Astrocyte of the hippocampus (primary cell): Measurements from ENCODE around the gene CD55.
"Not testable (repeated sequence)": the region's sequence is repeated elsewhere in the genome, so short reads cannot be mapped to it uniquely, and the experiment has no call there.

Source experiments
- DNase-seq: peaks from one replicate; pipeline ENCODE4 v3.0.0; 2011; ENCODE audit warnings: low read depth, low spot score

Gene CD55

DNA sequence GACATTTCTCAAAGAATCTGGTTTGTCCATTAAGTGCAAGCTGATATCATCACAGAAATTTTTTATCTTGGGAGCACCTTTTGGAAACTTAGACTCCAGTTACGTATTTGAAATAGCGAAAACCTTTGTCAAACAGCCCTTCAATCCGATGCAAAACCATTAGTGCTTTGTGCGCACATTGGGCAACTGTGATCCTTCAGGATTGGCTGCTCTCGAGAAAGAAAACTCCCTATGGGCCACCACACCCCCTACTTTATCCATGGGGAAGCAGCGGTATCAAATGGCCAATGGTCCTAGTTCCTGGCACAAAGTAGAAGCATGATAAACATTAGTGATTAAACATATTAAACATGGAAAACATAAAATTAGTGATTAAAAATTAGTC lies 16.0 kb upstream of the CD55 start:
- no peak for DNase-seq

GRCh38 chr1:207306023-207306422 lies 15.5 kb upstream of the CD55 start:
- DNase-seq: no peak

- no peak for DNase-seq
Observed at GRCh38 chr1:207306603-207307002, 14.9 kb upstream of the CD55 start.

DNA sequence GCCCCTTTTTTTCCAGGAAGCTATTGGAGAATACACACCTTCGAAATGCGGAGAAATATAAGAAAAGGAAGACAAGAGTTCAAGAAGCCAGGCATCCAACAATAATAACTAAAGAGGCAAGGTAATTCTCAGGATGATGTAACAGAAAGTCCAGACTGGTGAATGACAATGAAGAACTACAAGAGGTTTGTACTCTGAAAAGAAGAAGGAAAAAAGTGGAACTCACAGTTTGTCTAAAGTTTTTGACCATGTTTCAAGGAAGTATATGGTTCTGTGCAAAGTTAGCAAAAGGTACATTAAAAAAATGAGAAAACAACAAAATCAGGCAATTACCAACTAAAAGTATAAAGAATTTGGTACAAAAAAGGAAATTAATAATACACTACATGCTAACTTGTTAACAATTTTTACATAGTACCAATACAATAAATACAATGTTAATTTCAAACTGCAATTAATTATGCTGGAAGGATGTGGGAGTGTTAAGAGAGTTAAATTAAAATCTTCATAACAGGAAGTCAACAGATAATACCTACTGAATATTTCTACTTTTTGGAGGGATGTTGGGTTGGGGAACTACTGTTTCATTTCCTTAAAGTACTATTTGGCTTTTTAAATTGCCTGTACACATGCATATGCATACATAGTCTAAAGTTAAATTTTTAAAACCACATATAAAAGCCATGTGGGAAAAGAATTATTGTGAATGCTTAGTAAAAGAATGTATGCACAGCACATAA lies 12.9 kb upstream of the CD55 start:
- no peak for DNase-seq

DNA sequence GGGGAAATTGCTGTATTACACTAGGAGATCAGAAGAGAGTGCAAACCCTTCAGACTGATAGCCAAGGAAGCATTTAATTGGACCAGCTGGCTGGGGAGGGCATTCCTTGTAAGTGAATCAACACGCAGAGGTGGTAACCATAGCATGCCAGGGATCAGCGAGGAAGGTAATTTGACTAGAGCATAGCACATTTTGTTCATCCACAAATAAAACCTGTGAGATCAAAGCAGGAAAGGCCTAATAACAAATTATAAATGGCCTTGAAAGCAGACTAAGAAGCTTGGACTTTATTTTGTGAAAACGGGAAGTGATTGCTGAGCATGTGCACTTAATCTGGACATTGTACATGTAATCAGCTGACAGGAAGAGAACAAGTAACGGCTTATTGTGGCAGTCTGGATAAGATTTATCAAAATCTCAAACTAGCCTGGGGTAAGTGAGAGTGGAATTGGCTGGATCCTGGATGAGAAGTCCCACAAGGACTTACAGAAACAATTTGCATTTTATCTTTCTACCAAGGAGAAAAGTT lies 11.7 kb upstream of the CD55 start:
- DNase-seq: peak; percentile 89

DNA sequence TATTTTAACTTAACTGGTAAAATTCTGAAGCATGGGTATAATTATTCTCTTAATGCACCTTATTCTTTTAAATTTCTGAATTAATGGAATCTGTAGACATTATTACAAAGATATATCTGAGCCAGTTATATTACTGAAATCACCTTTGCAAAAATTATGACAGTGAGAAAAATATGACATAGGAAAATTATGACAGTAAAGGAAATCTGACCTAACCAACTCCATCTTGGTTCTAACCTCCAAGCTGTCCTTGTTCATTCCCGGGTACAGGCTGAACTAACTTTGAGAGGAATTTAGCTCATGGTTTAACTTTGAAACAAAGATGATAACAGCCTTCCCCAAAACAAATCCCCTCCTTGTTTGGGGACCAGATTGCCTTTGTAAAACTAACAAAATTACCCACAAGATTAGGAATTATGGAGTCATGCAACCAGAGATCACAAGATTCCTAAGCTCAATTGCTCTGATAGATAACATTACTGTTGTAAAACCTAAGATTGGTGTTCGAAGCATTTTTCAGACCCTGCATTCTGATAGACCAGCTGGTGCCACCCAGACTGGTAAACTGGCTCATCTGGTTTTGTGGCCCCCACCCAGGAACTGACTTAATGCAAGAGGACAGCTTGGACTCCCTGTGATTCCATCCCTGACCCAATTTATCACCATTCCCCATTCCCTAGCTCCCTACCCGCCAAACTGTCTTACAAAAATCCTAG lies 9.4 kb upstream of the CD55 start:
- DNase-seq: no peak

- no peak for DNase-seq
Observed at GRCh38 chr1:207312604-207312920, 8.9 kb upstream of the CD55 start.

- no peak for DNase-seq
Observed at GRCh38 chr1:207313131-207313530, 8.3 kb upstream of the CD55 start.

DNA sequence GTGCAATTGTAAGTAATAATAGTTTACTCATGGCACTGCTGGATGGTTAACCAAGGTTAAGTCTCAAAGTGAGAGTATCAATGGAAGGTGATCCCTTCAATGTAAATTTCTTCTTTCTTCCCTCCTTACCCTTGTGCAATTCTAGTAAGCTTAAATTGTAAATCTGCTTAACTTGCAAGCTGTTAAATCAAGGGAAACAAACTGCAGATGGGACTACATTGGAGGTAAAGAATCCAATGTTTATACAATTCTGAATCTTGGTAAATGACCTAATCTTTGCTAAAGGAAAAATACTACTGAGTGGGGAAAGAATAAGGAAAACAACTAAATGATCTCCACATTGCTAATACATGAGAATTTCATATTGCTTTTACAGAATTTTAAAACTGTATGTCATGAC lies 6.7 kb upstream of the CD55 start:
- DNase-seq: no peak

GRCh38 chr1:207315435-207315834 lies 6.0 kb upstream of the CD55 start:
- no peak for DNase-seq

DNA sequence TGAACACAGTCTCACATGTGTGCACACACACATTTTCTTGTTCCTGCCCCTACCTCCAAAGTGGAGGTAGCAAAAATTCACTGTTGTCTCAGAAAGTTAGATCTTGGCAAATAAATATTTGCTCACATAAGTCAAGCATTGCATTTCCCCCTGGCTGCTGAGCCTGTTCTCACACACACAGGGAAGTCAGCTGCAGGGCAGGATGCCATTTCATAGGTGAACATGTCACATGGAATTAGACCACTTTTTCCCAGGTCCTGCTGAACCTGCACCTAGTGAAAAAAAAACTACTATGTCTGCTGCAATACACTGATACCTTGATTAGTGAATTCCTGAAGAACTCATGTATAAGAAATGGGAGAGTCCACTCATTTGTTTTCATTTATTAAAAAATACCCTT lies 5.3 kb upstream of the CD55 start:
- no peak for DNase-seq

- no peak for DNase-seq
Observed at GRCh38 chr1:207316622-207317391, 4.7 kb upstream of the CD55 start.

- no peak for DNase-seq
Observed at GRCh38 chr1:207317561-207317960, 3.9 kb upstream of the CD55 start.

- DNase-seq: no peak
Observed at GRCh38 chr1:207318072-207318619, 3.3 kb upstream of the CD55 start.

- DNase-seq: no peak
Observed at GRCh38 chr1:207319199-207319598, 2.3 kb upstream of the CD55 start.

DNA sequence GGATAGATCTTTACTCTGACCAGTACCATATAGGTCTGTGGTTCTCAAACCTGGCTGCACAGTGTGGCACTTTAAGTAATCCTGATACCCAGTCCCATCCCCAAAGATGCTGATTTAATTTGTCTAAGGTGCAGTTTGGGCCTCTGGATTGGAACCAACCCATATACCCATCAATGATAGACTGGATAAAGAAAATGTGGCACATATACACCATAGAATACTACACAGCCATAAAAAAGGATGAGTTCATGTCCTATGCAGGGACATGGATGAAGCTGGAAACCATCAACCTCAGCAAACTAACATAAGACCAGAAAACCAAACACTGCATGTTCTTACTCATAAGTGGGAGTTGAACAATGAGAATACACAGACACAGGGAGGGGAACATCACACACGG lies 1.4 kb upstream of the CD55 start:
- DNase-seq: not testable (repeated sequence)

DNA sequence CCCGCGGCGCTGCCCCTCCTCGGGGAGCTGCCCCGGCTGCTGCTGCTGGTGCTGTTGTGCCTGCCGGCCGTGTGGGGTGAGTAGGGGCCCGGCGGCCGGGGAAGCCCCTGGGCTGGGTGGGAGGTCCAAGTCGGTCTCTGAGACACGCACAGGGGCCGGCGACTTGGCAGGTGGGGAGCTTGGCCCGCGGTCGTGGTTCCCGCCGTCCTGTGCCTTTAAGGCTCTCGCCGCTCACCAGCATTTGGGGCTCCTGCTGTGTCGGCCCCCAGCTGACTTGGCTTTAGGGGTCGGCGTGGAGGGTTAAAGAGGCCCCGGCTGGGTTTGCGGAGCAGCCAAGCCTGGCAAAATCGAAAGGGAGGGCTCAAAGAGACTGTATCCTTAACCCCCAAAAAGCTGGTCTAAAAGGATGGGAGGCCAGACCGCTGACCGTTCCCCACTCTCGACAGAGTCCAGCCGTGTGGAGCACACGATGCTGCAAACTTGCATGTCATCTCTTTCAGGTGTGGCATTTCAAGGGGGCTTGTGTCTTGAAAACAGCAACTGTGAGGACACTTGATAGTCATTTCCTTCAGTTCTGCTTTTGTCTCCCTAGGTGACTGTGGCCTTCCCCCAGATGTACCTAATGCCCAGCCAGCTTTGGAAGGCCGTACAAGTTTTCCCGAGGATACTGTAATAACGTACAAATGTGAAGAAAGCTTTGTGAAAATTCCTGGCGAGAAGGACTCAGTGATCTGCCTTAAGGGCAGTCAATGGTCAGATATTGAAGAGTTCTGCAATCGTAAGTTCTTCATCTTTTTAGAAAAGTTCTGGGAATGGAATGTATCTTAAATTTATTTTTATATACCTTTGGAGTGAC lies 540 bp downstream of the CD55 start:
- DNase-seq: peak; percentile 36

- no peak for DNase-seq
Observed at GRCh38 chr1:207323425-207324225, 2.1 kb downstream of the CD55 start.

DNA sequence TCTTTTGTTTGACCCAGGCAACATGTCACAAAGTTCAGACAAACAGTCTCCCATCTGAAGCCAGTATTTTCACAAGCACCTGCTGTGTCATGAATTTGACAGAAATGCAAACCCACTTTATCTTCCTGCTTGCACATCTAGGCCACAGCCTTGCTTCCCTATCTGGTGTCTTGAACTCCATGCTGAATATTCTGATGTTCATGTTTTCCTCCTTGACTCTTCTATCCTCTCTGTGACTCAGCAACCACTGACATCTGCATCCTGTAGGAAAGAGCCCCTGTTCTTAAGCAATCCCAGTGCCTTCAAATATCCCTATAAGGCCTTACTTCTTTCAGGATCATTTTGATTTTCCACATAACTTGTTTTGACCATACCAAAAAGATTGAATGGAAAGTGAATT lies 6.5 kb downstream of the CD55 start:
- DNase-seq: peak; percentile 14

- DNase-seq: no peak
Observed at GRCh38 chr1:207328908-207329440, 7.5 kb downstream of the CD55 start.
